Progenitor cell of endocrine pancreas (in vitro differentiated cells): ENCODE measurements around the gene LGALS3BP. TPM values are rescaled to one million over a fixed set of nuclear protein-coding genes. Genes with fewer than 3 reads are reported as not detected.

Experiments used
- DNase-seq: peaks from one replicate; pipeline ENCODE4 v3.0.0; 2021; ENCODE audit warnings: low spot score; ENCODE audit not compliant: unreplicated experiment
- H3K27ac Mint-ChIP-seq: 2 replicates; pipeline ENCODE4 v1.8.0; 2021; ENCODE audit warnings: mild to moderate bottlenecking, moderate library complexity, mixed read lengths
- H3K27me3 Mint-ChIP-seq: 2 replicates; pipeline ENCODE4 v1.8.0; 2021; ENCODE audit warnings: mixed read lengths
- H3K36me3 Mint-ChIP-seq: 2 replicates; pipeline ENCODE4 v1.8.0; 2022; ENCODE audit warnings: mixed read lengths; ENCODE audit not compliant: insufficient read depth
- H3K4me1 Mint-ChIP-seq: 2 replicates; pipeline ENCODE4 v1.8.0; 2021; ENCODE audit warnings: low read depth, mixed read lengths
- H3K4me3 Mint-ChIP-seq: 2 replicates; pipeline ENCODE4 v1.8.0; 2021; ENCODE audit warnings: low read depth, mild to moderate bottlenecking, moderate library complexity, mixed read lengths
- H3K9me3 Mint-ChIP-seq: 2 replicates; pipeline ENCODE4 v1.8.0; 2021; ENCODE audit warnings: low read depth, mixed read lengths
- total RNA-seq: library from RNA; stranded (reverse); gene quantifications from 2 replicates; pipeline ENCODE4 v1.2.1, GENCODE V29; 2021
- TF ChIP-seq, protein P1 (sequence below): fragments of 200-600 bp; sonication (generic); IDR thresholded peaks from one replicate; pipeline ENCODE4 v1.5.0; 2021; ENCODE audit warnings: antibody characterized with exemption, mild to moderate bottlenecking; ENCODE audit not compliant: unreplicated experiment

Gene LGALS3BP
- total RNA-seq, 1 donor from 2014 or later: 72.5 TPM

DNA sequence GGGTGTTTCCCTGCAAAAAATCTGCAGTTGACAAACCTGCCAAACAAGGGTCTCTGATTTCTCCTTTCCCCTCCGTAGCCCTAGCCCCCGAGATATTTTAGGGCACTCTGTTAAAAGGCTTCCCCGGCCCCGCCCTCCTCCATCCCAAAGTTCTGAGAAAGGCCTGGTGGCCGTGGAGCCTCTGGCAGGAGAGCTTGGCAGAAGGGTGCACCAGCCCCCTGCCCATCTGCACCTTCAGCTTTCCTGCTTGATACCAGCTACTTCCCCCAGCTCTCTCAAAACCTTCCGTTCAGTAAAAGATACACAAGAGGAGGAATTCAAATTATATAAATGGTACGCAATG lies 30.6 kb upstream of the LGALS3BP start:
- Mint-ChIP-seq H3K36me3 (peaks cover 1% of the 10 kb centered on the region), H3K9me3 (peaks cover 12% of the 10 kb centered on the region), H3K4me3 (peak overlapping the region; percentile 78), H3K27ac (no peak overlapping the region), H3K4me1 (peaks cover 16% of the 10 kb centered on the region), H3K27me3 (no peaks in the 10 kb centered on the region)
- TF ChIP-seq, protein P1, sequence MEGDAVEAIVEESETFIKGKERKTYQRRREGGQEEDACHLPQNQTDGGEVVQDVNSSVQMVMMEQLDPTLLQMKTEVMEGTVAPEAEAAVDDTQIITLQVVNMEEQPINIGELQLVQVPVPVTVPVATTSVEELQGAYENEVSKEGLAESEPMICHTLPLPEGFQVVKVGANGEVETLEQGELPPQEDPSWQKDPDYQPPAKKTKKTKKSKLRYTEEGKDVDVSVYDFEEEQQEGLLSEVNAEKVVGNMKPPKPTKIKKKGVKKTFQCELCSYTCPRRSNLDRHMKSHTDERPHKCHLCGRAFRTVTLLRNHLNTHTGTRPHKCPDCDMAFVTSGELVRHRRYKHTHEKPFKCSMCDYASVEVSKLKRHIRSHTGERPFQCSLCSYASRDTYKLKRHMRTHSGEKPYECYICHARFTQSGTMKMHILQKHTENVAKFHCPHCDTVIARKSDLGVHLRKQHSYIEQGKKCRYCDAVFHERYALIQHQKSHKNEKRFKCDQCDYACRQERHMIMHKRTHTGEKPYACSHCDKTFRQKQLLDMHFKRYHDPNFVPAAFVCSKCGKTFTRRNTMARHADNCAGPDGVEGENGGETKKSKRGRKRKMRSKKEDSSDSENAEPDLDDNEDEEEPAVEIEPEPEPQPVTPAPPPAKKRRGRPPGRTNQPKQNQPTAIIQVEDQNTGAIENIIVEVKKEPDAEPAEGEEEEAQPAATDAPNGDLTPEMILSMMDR: no peak
- DNase-seq: no peak

- H3K27me3 Mint-ChIP-seq: no peaks in the 10 kb centered on the region
- TF ChIP-seq, protein P1: no peak
- H3K27ac Mint-ChIP-seq: peak within 1 kb of the TSS; percentile 95
- H3K9me3 Mint-ChIP-seq: peaks cover 12% of the 10 kb centered on the region
- H3K36me3 Mint-ChIP-seq: peaks cover 1% of the 10 kb centered on the region
- peak within 1 kb of the TSS; percentile 90 for H3K4me3 Mint-ChIP-seq
- peak; percentile 81 for DNase-seq
- H3K4me1 Mint-ChIP-seq: peaks cover 16% of the 10 kb centered on the region
Observed at GRCh38 chr17:79009397-79010303, 29.9 kb upstream of the LGALS3BP start, which contains the start of gene CANT1. CANT1 (minus strand) TSS chr17:79009764; CDS start chr17:78997622, 12,142 bp downstream.

DNA sequence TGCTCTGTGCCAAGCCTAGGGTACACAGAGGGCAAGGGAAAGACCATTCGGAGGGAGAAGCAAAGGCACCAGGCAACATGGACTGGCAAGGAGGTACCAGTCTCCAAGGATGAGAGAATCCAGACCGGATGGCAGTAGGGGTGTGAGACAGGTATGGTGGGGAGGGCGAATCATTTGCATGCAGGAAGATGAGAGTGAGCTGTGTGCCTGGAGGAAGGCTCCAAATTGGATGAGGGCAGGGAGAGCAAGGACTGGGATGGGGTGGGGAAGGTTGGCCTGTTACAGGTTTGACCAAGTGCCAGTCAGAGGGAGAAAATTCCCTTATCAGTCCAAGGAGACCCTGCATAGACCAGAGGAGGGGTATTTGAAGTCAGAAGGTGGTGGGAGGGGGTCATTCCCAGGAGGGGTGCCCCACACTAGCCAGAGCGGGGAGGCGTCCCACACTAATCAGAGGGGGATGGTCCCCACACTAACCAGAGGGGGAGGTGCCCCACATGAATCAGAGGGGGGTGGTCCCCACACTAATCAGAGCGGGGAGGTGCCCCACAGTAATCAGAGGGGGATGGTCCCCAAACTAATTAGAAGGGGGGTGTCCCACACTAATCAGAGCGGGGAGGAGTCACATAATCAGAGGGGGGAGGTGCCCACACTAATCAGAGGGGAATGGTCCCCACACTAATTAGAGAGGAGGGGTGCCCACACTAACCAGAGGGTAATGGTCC lies 29.1 kb upstream of the LGALS3BP start:
- Mint-ChIP-seq H3K36me3 (no peaks in the 10 kb centered on the region), H3K4me3 (peak overlapping the region; percentile 90), H3K27ac (peak overlapping the region; percentile 95), H3K9me3 (peaks cover 8% of the 10 kb centered on the region), H3K4me1 (peaks cover 16% of the 10 kb centered on the region), H3K27me3 (no peaks in the 10 kb centered on the region)
- TF ChIP-seq, protein P1: no peak
- DNase-seq: no peak

DNA sequence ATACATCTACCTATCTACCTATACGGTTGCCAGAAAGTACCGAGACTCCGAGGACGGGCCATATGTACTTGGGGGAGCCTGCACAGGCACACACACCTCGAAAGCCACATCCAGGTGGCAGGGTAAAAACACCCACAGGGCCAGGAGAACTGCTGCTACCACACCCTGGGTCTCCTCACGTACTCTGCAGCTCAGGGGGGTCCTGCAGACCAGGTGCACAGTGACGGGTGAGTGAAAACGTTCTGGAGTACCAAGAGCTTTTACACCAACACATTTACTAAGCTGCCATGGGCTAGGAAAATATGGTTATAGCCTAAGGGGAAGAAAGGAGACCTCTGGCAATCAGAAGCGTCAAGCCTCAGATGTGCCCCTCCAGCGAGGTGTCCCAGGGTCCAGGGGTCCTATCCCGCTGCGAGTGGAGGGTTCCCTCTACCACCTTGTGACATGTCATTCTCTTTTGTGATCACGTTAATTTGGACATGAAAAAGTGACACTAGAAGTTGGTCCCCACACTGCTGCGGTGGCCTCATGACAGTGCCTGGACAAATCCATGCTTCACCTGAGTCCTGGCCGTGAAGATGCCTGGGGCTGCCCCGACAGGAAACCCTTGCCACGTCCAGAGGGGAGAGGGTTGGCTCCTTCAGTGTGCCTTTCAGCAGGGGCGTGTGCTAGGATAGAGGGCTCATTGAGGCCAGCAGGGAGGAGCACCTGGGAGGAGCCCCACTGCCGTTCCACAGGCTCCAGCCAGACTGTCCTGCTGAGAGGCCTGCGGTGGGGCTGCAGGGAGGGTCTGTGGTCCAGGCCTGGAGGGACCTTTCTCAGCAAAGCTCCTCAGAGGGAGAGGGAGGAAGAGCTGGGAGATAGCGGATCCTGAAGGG lies 28.0 kb upstream of the LGALS3BP start:
- no peak for DNase-seq
- Mint-ChIP-seq H3K9me3 (peaks cover under 1% of the 10 kb centered on the region), H3K4me3 (peak overlapping the region; percentile 90), H3K36me3 (no peaks in the 10 kb centered on the region), H3K27me3 (no peaks in the 10 kb centered on the region), H3K27ac (no peak overlapping the region), H3K4me1 (peaks cover 16% of the 10 kb centered on the region)
- TF ChIP-seq, protein P1: no peak
